GM10248 (cell line): ENCODE results near the gene DNAH3.

ENCODE experiments used
- CTCF ChIA-PET: fragments of 300-600 bp; sonication (Branson Sonifier 250); formaldehyde crosslinking; extraction: SDS; loops from one replicate; lab custom pipeline; 2021; ENCODE audit warnings: antibody characterized with exemption; lab: Yijun Ruan, JAX
- POLR2A ChIA-PET: fragments of 350-650 bp; sonication (Branson Sonifier 250); formaldehyde crosslinking; extraction: SDS; loops from one replicate; lab custom pipeline; 2020; ENCODE audit warnings: antibody characterized with exemption; lab: Yijun Ruan, JAX
- DNase-seq: peaks from one replicate; pipeline ENCODE4 v3.0.0; 2012; ENCODE audit errors: extremely low spot score
- TF ChIP-seq, protein P1 (sequence below): IDR thresholded peaks from 2 replicates; pipeline ENCODE4 v1.5.1; 2012; ENCODE audit warnings: mild to moderate bottlenecking, low read depth; ENCODE audit errors: extremely low read depth, missing control alignments, control extremely low read depth

DNAH3 gene

DNA sequence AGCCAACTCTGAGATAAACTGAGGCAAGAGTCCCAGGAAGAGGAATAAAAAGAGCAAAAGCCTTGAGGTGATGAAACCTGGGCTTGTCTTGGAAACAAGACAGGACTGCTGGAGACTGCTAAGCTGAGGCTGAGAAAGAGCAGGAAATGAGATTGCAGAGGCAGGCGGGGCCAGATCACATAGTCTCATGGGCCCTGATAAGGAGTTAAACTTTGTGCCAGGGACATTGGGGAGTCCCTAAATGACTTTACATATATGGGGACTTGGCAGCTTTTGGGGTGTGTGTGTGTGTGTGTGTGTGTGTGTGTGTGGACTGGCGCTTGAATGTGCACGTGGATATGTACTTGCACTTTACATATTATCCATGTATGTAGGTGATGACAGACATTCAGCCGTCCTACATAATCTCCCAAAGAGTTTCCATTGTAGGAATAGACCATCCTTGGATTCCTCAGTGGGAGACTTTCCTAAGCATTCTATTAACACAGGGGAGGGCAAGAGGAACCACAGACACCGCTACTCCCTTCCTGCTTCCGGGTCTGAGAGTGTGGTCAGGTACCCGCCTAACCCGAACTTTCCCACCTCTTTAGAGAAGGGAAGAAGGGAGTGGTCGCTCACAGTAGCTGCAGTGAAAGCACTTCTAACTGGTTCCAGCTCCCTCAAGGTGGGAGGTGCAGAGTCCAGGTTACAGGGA lies 127.0 kb downstream of the DNAH3 start:
- POLR2A ChIA-PET = no interaction called here
- CTCF ChIA-PET = no interaction called here

DNA sequence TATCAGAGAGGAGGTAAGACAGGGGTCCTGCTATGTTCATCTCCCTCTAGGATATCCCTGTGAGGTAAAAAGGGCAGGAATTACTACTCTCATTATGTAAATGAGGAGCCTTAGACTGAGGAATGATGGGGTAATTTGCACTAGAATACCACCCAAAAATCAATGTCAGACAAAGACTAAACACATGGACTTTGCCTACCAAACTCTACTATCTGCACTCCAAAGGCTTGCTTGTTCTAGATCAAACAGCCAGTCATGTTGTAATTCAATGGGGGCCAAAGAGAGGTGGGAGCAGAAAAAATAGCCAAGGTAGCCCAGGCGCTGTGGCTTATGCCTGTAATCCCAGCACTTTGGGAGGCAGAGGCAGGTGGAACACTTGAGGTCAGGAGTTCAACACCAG lies 129.3 kb downstream of the DNAH3 start:
- CTCF ChIA-PET = no interaction called here
- no peak for DNase-seq
- POLR2A ChIA-PET = no interaction called here
- TF ChIP-seq, protein P1, sequence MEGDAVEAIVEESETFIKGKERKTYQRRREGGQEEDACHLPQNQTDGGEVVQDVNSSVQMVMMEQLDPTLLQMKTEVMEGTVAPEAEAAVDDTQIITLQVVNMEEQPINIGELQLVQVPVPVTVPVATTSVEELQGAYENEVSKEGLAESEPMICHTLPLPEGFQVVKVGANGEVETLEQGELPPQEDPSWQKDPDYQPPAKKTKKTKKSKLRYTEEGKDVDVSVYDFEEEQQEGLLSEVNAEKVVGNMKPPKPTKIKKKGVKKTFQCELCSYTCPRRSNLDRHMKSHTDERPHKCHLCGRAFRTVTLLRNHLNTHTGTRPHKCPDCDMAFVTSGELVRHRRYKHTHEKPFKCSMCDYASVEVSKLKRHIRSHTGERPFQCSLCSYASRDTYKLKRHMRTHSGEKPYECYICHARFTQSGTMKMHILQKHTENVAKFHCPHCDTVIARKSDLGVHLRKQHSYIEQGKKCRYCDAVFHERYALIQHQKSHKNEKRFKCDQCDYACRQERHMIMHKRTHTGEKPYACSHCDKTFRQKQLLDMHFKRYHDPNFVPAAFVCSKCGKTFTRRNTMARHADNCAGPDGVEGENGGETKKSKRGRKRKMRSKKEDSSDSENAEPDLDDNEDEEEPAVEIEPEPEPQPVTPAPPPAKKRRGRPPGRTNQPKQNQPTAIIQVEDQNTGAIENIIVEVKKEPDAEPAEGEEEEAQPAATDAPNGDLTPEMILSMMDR = no peak

More for the DNA sequence above, 127.0 kb downstream of the DNAH3 start:
- TF ChIP-seq, protein P1 = no peak
- no peak for DNase-seq

DNA sequence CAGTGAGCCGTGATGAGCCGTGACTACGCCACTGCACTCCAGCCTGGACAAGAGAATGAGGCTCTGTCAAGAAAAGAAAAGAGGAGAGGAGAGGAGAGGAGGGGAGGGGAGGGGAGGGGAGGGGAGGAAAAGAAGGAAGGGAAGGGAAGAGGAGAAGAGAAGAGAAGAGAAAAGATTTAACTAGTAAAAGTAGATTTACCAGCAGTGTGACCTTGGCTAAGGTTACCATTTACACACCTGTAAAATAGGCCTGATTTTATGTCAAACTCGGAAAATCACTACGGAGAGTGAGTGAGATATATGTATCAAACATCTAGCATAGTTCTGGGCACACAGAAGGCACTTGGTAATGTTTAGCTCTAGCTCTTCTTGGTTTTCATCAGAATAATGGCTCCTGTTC lies 140.8 kb downstream of the DNAH3 start:
- DNase-seq = no peak
- CTCF ChIA-PET = interaction anchor here (1.5 to 1.6 kb wide), 2 partner anchors 10 to 11 kb away, joined by 3 to 5 read pairs; no protein-coding TSS in a partner anchor
- POLR2A ChIA-PET = no interaction called here
- TF ChIP-seq, protein P1 = no peak

DNA sequence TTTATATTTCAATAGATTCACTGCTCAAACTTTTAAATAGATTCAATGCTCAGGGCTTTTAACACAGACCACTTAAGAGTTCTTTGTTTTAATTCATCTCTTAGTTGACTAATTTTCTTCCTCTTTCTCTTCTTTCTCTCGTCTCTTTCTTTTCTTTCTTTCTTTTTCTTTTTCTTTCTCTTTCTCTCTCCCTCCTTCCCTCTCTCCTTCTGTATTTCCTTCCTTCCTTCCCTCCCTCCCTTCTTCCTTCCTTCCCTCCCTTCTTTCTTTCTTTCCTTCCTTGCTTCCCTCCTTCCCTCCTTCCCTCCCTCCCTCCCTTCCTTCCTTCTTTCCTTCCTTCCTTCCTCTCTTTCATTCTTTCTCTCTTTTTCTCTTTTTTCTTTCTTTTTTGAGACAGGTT lies 145.6 kb downstream of the DNAH3 start:
- ChIA-PET POLR2A (no interaction called here), CTCF (no interaction called here)
- DNase-seq = no peak
- TF ChIP-seq, protein P1 = no peak

DNA sequence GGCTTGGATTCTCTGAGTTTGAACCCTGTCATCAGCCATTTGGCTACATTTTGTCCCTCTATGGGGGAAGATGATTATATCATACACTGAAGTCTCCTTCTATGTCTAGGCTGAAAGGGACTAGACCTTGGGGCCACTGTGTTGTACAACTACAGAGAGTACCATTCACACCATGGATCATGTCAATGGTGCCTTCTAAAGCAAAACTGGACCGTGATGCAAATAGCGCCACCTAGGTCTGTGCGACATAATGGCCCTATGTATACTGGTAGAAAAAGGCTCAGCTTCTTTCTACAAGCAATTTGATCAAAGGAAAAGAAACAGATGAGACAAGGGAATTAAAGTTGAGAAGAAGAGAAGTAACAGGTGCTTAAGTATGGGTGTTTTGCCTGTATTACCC lies 149.4 kb downstream of the DNAH3 start:
- peak; percentile 24 for DNase-seq
- TF ChIP-seq, protein P1 = peak; percentile 20
- ChIA-PET POLR2A (no interaction called here), CTCF (interaction anchor here (1.0 to 4.8 kb wide), 3 partner anchors 9 to 151 kb away, joined by 3 to 18 read pairs (median 3); no protein-coding TSS in a partner anchor)

DNA sequence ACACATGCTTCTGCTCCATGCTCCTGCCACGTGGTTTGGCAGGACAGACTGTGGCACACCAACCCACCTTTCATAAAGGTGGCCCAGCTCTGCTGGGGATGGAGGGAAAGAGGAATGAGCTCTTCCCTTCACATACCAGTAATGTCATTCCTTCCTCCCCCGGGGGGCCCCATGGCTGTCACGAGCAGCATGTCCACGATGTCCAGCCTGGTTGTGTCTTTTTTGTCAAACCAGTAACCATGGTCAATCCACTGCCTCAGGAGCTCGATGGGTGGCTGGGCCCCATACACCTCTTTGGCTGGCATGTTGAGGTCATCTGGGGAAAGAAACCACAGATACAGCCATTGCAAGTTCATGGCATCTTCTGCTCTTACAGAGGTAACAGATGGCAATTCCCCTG lies 153.5 kb downstream of the DNAH3 start:
- TF ChIP-seq, protein P1 = no peak
- no peak for DNase-seq
- ChIA-PET CTCF (interaction anchor here (4.8 kb wide), 1 partner anchor 146 kb away, joined by 18 read pairs; no protein-coding TSS in a partner anchor), POLR2A (no interaction called here)
